HTR-8/SVneo (cell line): ENCODE data around the gene BCL11A.

Experiments used
- DNase-seq: peaks from one replicate; pipeline ENCODE4 v3.0.0; 2011; ENCODE audit warnings: low spot score, mixed read lengths; ENCODE audit not compliant: insufficient read length
- FAIRE-seq: peaks from 2 replicates; lab custom pipeline; 2011; peaks lifted over from hg19 to GRCh38; lab: Jason Lieb, UNC

Gene BCL11A

DNA sequence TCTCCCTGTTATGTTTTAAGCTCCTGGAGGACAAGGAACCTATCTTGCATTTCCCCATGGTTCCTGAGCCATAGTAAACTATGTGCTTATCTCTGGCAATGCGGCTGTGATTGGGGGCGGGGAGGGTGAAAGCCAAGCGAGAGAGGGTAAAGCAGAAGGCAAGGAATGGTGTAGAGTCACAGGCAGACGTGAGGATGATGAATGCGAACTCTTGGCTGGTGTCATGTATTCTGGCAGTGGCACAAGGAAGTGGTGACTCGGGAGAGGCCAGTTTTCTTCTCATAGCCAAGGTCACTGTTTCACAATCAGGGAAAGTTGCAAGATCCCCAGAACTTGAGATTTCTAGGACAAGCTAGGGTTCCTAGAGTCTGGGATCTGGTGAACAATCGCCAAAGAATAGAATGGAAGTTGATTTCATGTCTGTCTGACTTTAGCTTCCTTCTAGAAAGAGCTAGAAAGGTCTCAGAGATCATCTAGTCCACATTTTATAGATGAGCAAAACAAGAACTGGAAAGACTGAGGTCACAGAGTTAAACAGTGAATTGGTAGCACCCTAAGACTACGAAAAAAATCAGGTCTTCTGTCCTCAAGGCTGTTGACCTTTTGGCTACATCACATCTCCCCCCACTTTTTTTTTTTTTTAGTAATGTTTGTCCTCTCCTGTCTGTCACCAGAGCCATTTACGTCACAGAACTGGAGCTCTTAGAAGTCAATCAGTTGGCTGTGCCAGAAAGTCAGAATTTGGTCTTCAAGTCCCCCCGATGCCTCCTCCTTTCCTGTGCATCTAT is 137.0 kb downstream of the BCL11A start:
- FAIRE-seq (no peak), DNase-seq (no peak)

DNA sequence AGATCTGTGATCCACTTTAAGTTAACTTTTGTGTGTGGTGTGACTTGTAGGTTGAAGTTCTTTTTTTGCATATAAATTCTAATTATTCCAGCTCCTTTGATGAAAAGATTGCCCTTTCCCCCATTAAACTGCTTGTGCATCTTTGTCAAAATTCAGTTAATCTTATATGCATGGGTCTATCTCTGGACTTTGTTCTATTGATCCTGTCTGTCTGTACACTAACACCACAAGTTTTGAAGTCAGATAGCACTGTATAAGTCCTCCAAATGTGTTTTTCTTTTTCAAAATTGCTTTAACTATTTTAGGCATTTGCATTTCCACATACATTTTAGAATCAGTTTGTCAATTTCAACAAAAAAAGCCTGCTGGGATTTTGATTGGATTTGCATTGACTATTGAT is 137.6 kb downstream of the BCL11A start:
- FAIRE-seq = no peak
- no peak for DNase-seq

DNA sequence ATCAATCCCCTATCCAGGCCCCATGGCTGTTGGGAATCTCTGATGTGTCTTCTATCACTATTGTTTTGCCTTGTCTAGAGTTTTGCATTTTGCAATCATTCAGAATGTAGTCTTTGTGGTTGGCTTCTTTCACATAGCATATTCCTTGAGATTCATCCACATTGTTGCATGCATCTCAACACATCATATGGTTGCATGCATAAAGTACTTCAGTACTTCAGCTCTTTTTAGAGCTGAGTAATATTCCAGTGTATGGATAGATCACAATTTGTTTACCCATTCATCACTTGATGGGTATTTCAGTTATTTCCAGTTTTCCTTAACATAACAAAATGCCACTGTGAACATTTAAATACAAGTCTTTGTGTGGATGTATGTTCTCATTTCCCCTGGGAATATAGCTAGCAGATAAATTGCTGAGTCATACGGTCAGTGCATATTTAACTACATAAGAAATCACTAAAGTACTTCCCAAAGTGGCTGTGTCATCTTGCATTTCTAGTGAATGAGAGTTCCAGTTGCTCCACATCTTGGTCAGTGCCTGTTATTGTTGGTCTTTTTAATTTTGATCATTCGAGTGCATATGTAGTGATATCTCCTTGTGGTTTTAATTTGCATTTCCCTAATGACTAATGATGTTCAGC is 138.8 kb downstream of the BCL11A start:
- no peak for DNase-seq
- FAIRE-seq = no peak

DNA sequence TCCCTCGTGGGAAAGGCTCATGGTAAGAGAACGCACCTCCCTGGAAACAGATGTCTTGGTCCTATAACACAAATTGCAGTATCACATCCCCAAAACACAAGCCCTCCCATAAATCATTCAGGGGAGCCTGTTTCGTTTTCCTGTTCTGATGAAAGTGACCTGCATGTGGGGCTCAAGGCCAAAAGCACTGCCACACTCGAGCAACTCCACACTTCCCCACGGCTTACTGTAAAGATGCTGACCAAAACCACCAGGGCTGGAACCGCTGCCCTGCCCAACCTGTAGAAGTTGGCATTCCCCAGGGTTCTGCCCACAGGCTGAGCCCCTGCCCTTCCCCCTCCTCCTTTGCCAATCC is 139.7 kb downstream of the BCL11A start:
- FAIRE-seq = no peak
- DNase-seq = no peak

DNA sequence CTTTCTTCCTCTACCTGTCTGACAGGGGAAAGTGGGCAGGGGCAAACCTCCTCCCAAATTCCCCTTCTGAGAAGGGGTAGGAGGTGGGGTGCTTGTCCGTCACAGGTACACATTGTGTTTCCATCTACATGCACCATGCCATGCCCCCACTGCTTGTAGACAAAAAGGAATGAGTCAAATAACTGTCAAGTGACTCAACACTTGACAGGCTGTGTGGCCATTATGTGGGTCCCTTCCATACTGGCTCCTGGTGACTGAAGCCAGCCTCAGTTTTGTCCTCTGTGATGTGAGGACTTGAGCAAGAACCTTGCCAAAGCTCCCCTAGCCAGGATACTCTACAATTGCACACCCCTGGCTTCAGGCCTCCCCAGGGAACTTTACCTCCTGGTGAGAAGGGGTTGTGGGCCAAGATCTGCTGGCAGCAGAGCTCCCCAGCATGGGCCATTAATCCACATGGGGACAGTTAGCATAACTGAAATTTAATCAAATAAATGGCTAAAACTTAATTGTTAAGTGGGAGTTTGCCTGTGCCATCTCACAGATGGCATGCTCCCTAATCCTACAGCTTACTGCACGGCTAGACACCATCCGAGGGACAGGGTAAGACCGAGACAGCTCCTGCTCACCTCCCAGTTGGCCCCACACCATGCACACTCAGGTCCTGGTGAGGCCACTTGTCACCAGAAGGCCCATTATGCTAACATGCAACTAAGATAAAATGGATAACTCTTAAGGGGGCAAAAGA is 140.2 kb downstream of the BCL11A start:
- DNase-seq = no peak
- FAIRE-seq = no peak

DNA sequence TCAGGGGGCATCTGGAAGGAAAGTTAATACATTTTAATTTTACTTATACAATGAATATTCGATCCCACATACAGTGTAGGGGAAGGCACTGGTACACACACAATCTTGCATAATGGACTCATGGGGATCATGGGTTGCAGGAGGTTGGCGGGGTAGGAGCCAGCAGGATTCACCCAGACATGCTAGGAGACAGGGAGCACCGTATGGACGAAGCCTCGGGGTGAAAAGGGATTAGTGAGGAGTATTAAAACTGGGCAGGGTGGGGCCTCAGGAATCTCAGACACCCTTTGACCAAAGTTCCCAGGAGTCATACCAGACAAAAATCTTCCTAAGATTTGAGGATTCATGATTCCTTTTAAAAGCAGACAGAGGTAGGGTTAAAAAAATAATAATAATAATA is 140.8 kb downstream of the BCL11A start:
- DNase-seq (no peak), FAIRE-seq (no peak)

DNA sequence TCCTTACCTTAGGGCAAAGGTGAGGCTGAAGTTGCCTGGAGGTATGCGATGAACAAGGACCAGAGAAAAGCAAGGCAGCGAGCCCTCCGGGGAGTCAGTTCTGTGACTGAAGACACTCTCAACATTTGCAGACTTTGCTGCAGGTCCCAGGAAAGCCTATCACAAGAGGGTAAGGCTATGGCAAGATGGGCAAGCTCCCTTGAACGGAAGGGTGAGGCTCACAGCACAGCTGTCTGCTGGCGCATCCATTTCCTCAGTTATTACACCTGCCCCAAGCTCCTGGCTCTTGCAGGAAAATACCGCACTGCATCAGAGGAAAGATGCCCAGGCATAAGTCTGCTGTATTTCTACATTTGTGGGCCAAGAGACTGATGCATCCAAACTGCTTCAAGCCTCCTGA is 141.4 kb downstream of the BCL11A start:
- no peak for FAIRE-seq

DNA sequence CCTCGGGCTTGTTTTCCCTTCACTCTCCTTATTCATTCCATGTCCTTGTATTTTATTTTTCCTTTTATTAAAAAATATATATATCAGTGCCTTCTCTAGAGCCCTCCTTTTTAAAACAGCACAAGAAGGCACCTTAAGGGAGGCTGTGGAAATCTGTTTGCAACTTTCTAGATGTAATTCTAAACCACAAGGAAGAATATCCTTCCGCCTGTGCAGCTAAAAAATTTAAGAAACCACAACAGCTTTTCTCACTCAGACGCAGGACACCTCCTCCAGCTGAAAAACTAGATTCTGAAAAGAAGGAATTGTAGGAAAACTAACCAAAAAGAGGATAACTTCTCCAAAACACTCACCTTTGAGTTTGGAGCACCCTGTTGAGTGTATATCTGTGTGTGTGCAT is 142.2 kb downstream of the BCL11A start:
- no peak for FAIRE-seq

More for the DNA sequence above, 141.4 kb downstream of the BCL11A start:
- no peak for DNase-seq

DNA sequence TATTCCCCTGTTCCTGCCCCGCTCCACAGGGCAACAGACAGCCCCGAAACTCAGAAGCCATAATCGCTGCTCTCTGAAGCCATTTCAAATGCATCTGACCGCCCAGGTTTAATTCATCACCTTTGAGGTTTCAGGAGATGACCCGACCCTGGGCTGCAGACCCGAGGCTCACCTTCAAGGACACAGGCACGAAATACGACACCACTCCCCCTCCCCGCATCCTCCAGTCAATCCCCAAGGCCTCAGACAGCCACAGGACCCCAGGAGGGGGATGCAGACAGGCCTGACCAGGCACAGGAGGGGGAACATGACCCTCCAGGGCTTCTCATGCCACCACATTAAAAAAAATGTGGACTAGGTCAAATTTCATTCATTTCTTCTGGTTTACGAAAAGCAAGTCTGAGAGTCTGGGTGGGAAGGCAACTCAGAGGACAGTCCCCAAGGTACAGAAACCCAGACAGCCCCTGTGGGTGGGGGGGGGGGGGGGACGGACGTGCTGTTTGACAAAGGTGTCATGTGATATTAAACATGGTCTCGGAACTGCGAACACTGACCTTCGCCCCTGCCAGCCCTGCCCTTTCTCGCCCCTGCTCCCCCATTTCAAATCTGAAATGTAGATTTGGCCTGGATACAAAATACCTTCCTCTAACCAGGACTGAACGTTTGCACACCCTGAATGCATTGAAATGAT is 142.9 kb downstream of the BCL11A start:
- FAIRE-seq (no peak), DNase-seq (no peak)

More for the DNA sequence above, 142.2 kb downstream of the BCL11A start:
- no peak for DNase-seq

DNA sequence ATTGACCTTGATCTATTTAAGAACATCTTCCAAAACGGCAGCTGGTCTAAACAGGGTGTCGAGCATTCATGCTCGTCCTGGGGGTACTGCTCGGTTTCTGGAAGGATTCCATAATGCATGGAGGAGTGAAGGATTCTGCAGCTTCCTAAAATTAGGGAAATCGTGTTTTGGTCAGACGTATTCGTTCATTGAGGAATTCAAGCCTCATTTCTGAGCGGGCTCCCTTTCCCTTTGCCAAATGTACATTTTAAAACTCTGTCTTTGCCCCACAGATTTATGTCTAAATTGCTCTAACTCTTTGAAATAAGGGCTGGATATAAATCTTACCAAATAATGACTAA is 144.0 kb downstream of the BCL11A start:
- no peak for DNase-seq
- no peak for FAIRE-seq

DNA sequence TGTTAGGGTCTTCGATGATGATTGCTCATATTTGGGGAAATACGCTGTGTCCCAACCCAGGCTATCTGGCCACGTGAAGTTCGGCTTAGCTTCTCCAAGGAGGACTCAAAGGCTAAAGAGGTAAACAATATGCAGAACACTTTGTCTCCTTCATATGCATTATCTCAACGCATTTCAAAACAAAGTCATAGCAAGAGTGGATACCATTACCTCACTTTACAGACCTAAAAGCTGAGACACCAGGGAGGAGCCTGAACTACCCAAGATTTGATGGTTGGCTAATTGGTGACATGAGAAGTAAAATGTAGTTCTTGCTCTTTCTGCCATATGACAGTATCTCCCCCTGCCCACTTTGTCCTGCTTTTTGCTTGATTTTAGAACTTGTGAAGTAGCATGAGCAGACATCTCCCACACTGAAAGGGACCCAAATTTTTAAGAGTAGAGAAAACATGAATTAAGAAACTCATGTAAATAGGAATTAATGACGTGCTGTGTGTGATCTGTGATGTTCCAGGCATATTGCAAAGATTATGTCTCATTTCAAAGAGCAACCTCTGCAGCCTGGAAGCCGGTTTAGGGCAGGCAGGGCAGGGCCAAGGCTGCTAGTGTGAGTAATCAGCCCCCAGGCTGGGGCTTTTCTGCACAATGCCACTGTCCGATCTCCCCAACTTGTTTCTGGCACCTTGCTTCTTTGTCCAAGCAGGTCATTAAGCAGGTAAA is 144.5 kb downstream of the BCL11A start:
- no peak for FAIRE-seq
- DNase-seq = no peak

DNA sequence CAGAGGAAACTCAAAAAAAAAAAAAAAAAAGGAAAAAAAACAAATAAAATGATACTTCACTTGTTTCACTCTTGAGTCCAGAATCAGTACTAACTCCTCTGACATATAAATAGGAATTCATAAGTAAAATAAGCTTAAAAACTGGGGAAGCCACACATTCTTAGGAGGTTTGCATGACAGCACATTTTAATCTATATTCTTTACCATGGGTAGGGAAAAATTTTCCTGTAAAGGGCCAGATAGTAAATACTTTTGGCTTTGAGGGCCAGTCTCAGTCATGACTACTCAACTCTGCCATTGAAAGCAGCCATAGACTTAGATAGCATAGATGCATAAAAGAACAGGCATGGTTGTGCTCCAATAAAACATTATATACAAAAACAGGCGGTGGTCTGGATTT is 145.2 kb downstream of the BCL11A start:
- no peak for FAIRE-seq
- no peak for DNase-seq

DNA sequence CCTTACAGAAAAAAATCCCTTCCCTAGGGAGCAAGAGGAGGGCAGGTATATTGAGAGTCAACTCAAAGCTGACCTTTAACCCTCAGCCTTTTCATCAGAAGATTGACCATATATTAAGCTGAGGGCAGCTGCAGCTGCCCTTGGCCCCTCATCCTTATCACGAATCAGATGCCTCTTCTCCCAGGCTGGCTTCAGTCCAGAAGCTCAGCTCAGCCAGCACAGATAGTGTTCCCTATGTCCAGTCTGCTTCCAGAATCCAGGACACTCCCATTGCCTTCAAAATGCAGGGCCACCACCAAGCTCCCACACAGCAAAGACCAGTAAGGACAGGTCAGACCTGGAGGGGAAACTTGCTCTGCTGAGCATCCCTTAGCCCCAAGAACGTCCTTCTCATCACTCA is 146.1 kb downstream of the BCL11A start:
- DNase-seq (no peak), FAIRE-seq (no peak)

DNA sequence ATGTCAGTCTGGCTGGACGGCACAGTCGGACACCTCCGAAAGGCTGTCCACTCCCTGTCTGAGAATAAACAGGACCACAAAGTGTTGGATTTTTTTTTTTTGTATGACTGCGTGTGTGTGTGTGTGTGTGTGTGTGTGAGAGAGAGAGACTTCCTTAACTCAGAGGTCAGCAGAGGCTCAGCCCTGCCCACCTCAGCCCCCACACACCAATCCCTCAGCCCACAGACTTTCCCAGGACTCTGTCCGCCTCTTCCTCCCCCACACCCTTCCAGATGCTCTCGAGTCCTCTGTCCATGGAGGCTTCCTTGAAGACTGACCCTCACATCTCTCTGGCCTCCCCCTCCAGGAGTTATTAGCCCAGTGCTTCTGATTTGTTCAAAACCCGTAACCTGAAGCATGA is 147.3 kb downstream of the BCL11A start:
- FAIRE-seq (no peak), DNase-seq (no peak)

DNA sequence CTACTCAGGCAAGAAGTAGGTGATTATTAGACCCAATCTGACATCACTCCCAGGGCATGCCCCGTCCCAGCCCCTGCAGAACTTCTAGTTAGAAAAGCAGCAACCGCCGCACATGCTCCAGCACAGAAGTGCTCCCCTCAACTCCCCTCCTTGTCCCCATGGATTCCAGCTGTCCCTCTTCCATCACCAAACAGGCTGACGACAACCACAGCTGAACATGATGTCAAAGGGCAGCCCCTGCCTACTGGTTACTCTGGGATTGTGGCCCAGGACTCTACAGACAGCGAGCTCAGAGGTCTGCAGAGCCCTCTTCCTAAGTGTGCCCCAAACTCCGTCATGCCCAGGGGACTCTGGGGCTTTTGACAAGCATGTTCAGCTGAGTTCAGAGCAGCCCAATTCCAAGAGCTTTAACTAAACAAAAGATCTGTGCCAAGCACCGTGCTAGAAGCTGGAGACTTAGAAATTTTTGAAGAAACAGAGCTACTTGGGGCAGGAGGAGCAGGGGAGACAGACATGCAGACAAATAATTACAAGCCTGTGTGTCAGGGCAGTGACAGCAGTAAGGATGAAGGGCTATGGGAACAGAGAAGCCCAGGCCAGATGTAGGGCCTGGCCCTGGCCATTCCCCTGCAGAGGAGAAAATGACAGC is 148.1 kb downstream of the BCL11A start:
- no peak for FAIRE-seq

More for the DNA sequence above, 148.1 kb downstream of the BCL11A start:
- DNase-seq = no peak
